H1 (cell line): ENCODE data around the gene TLCD3B.

Experiments used
- GABPA ChIP-seq: IDR thresholded peaks from 2 replicates; pipeline ENCODE4 v1.6.1; 2011; ENCODE audit warnings: mild to moderate bottlenecking, low read length, moderate library complexity, borderline replicate concordance; ENCODE audit not compliant: insufficient read depth
- HDAC2 ChIP-seq, 2 experiments: fragments of 300-600 bp in 1 of 2; sonication (generic) in 1 of 2; IDR thresholded peaks; 2 replicates each; pipeline ENCODE4 v1.6.1; 2011 to 2012; ENCODE audit warnings: low read depth in 2 of 2, low read length in 2 of 2, mild to moderate bottlenecking in 2 of 2, moderate library complexity in 2 of 2, borderline replicate concordance in 1 of 2, inconsistent platforms in 1 of 2
- NRF1 ChIP-seq: IDR thresholded peaks from 2 replicates; pipeline ENCODE4 v1.6.1; 2011; ENCODE audit warnings: mild to moderate bottlenecking, low read depth, low read length, improper control_type of control experiment
- POLR2A ChIP-seq, 2 experiments: IDR thresholded peaks; 1 replicate in 1 of 2; 2 replicates in 1 of 2; pipeline ENCODE4 v1.6.1; 2011; ENCODE audit warnings: low read depth in 2 of 2, low read length in 2 of 2, mild to moderate bottlenecking in 2 of 2; ENCODE audit errors: control extremely low read depth in 1 of 2
- RNF2 ChIP-seq: fragments of 200-900, 300-1000 bp; sonication (generic); IDR thresholded peaks from 2 replicates; pipeline ENCODE4 v1.7.1; 2016; ENCODE audit warnings: borderline replicate concordance, low read depth, mild to moderate bottlenecking, antibody characterized with exemption, low read length; ENCODE audit not compliant: poor library complexity, severe bottlenecking; ENCODE audit errors: missing control alignments
- SUZ12 ChIP-seq: fragments of 200-600 bp; sonication (generic); IDR thresholded peaks from 2 replicates; pipeline ENCODE4 v1.6.1; 2012; ENCODE audit warnings: mild to moderate bottlenecking, inconsistent platforms, low read length, moderate library complexity, mixed read lengths
- TF ChIP-seq, protein P1 (sequence below), 3 experiments: IDR thresholded peaks; 1 replicate in 2 of 3; 2 replicates in 1 of 3; pipeline versions ENCODE4 v1.5.1 to v1.6.1; 2011; ENCODE audit warnings: low read length in 3 of 3, mild to moderate bottlenecking in 3 of 3, inconsistent platforms in 2 of 3, low read depth in 1 of 3, moderate library complexity in 1 of 3; ENCODE audit not compliant: insufficient read depth in 1 of 3; ENCODE audit errors: control extremely low read depth in 1 of 3
- TF ChIP-seq, protein P2 (sequence below): IDR thresholded peaks from 2 replicates; pipeline ENCODE4 v1.6.1; 2011; ENCODE audit warnings: low read depth, mild to moderate bottlenecking, low read length; ENCODE audit not compliant: insufficient read depth
- TF ChIP-seq, protein P3 (sequence below): IDR thresholded peaks from 2 replicates; pipeline ENCODE4 v1.6.1; 2012; ENCODE audit warnings: inconsistent platforms

DNA sequence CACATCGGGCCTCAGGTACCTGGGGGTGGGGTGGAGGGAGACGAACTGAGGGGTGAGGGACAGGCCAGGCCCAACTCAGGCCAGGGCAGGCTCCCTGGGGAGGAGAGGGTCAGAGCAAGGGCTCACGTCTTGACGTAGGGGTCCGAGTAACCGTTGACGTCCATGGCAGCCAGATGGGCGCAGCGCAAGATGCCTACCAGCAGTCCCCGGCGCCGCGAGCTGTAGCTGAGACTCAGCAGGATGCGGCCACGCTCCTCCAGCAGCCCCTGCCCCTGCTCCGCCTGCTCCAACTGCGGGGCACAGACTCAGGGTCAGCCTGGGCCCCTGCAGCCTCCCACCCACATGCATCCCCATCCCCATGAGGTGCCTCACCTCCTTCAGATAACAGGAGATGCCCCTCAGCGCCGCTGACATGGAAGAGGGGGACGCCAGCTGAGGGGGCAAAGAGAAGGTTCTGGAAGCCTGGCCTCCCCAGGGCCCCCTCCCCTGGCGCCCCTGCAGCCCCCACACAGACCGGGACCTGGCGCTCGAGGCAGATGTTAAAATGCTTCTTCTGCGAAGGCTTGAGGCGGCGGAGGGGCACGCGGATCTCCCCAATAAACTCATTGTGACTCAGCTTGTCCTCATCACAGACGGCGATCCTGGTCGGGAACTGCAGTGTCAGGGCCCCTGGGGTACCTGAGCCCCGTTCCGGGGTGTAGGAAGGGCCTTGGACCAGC, 24.3 kb downstream of the TLCD3B start:
- TF ChIP-seq HDAC2 (IDR thresholded peaks at IDR 0.05; ENCODE audit: borderline replicate concordance in 1 of 2, low read depth in 2 of 2, low read length in 2 of 2) (no peak), NRF1 (no peak), POLR2A (IDR thresholded peaks at IDR 0.05; ENCODE audit: control extremely low read depth in 1 of 2, low read depth in 2 of 2, low read length in 2 of 2) (no peak), RNF2 (no peak), SUZ12 (no peak), GABPA (no peak)
- TF ChIP-seq, protein P1, sequence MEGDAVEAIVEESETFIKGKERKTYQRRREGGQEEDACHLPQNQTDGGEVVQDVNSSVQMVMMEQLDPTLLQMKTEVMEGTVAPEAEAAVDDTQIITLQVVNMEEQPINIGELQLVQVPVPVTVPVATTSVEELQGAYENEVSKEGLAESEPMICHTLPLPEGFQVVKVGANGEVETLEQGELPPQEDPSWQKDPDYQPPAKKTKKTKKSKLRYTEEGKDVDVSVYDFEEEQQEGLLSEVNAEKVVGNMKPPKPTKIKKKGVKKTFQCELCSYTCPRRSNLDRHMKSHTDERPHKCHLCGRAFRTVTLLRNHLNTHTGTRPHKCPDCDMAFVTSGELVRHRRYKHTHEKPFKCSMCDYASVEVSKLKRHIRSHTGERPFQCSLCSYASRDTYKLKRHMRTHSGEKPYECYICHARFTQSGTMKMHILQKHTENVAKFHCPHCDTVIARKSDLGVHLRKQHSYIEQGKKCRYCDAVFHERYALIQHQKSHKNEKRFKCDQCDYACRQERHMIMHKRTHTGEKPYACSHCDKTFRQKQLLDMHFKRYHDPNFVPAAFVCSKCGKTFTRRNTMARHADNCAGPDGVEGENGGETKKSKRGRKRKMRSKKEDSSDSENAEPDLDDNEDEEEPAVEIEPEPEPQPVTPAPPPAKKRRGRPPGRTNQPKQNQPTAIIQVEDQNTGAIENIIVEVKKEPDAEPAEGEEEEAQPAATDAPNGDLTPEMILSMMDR (IDR thresholded peaks at IDR 0.05; ENCODE audit: control extremely low read depth in 1 of 3, insufficient read depth in 1 of 3, low read depth in 1 of 3, low read length in 3 of 3): no peak
- TF ChIP-seq, protein P2, sequence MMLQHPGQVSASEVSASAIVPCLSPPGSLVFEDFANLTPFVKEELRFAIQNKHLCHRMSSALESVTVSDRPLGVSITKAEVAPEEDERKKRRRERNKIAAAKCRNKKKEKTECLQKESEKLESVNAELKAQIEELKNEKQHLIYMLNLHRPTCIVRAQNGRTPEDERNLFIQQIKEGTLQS: no peak
- TF ChIP-seq, protein P3, sequence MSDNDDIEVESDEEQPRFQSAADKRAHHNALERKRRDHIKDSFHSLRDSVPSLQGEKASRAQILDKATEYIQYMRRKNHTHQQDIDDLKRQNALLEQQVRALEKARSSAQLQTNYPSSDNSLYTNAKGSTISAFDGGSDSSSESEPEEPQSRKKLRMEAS: no peak
